H9 (cell line): ENCODE measurements around the gene PRRX2. TPM values are rescaled to one million over a fixed set of nuclear protein-coding genes. Genes with fewer than 3 reads are reported as not detected.

Source experiments
- DNase-seq: peaks from one replicate; pipeline ENCODE4 v3.0.0-alpha.2; 2017
- H2AFZ ChIP-seq: one replicate; pipeline ENCODE4 v1.6.1; 2013; ENCODE audit warnings: mild to moderate bottlenecking, low read length, control low read depth, moderate library complexity
- H2AK5ac ChIP-seq: 2 replicates; pipeline ENCODE4 v1.6.1; 2013; ENCODE audit warnings: low read length, control low read depth, mixed read lengths; ENCODE audit not compliant: insufficient read length
- H2BK120ac ChIP-seq: one replicate; pipeline ENCODE4 v1.6.1; 2013; ENCODE audit warnings: low read depth, mild to moderate bottlenecking, low read length, control low read depth, inconsistent platforms; ENCODE audit not compliant: poor library complexity, severe bottlenecking
- H2BK12ac ChIP-seq: 2 replicates; pipeline ENCODE4 v1.6.1; 2013; ENCODE audit warnings: low read length, control low read depth, mixed read lengths, low read depth; ENCODE audit not compliant: insufficient read length
- H2BK15ac ChIP-seq: 2 replicates; pipeline ENCODE4 v1.6.1; 2013; ENCODE audit warnings: low read depth, low read length, control low read depth
- H2BK20ac ChIP-seq: one replicate; pipeline ENCODE4 v1.6.1; 2013; ENCODE audit warnings: low read depth, mild to moderate bottlenecking, low read length, control low read depth, inconsistent platforms; ENCODE audit not compliant: poor library complexity, severe bottlenecking
- H2BK5ac ChIP-seq: 2 replicates; pipeline ENCODE4 v1.6.1; 2013; ENCODE audit warnings: low read length, control low read depth, mixed read lengths; ENCODE audit not compliant: insufficient read length
- H3K14ac ChIP-seq: 2 replicates; pipeline ENCODE4 v1.6.1; 2013; ENCODE audit warnings: low read length, control low read depth; ENCODE audit not compliant: insufficient read depth
- H3K18ac ChIP-seq: 2 replicates; pipeline ENCODE4 v1.6.1; 2013; ENCODE audit warnings: low read depth, mild to moderate bottlenecking, mixed read lengths, low read length, control low read depth; ENCODE audit not compliant: insufficient read length
- H3K23ac ChIP-seq: 2 replicates; pipeline ENCODE4 v1.6.1; 2013; ENCODE audit warnings: low read length, control low read depth, mixed read lengths, low read depth; ENCODE audit not compliant: insufficient read length
- H3K23me2 ChIP-seq: 2 replicates; pipeline ENCODE4 v1.6.1; 2013; ENCODE audit warnings: low read depth, mild to moderate bottlenecking, mixed read lengths, low read length, control low read depth; ENCODE audit not compliant: insufficient read length, poor library complexity, severe bottlenecking
- H3K27ac ChIP-seq: 2 replicates; pipeline ENCODE4 v1.5.1; 2013; ENCODE audit warnings: low read length, control low read depth, mixed read lengths, low read depth; ENCODE audit not compliant: insufficient read length
- H3K27me3 ChIP-seq: 2 replicates; pipeline ENCODE4 v1.6.1; 2013; ENCODE audit warnings: low read length, control low read depth, inconsistent platforms; ENCODE audit not compliant: insufficient read depth
- H3K4ac ChIP-seq: 2 replicates; pipeline ENCODE4 v1.6.1; 2013; ENCODE audit warnings: low read depth, mild to moderate bottlenecking, control low read depth, inconsistent platforms, low read length, moderate library complexity
- H3K4me1 ChIP-seq: 2 replicates; pipeline ENCODE4 v1.6.1; 2013; ENCODE audit warnings: low read length, control low read depth, inconsistent platforms; ENCODE audit not compliant: insufficient read depth
- H3K4me2 ChIP-seq: 2 replicates; pipeline ENCODE4 v1.6.1; 2013; ENCODE audit warnings: low read length, control low read depth, mixed read lengths; ENCODE audit not compliant: insufficient read length, insufficient read depth
- H3K56ac ChIP-seq: 2 replicates; pipeline ENCODE4 v1.6.1; 2013; ENCODE audit warnings: low read depth, mild to moderate bottlenecking, mixed read lengths, low read length, control low read depth; ENCODE audit not compliant: insufficient read length
- H3K79me1 ChIP-seq: 2 replicates; pipeline ENCODE4 v1.6.1; 2013; ENCODE audit warnings: low read depth, mild to moderate bottlenecking, moderate library complexity, low read length, control low read depth, inconsistent platforms; ENCODE audit not compliant: insufficient read depth, poor library complexity, severe bottlenecking
- H3K79me2 ChIP-seq: 2 replicates; pipeline ENCODE4 v1.6.1; 2013; ENCODE audit warnings: low read length, control low read depth, inconsistent platforms; ENCODE audit not compliant: insufficient read depth
- H3K9ac ChIP-seq: 2 replicates; pipeline ENCODE4 v1.6.1; 2013; ENCODE audit warnings: low read length, control low read depth, mixed read lengths; ENCODE audit not compliant: insufficient read length; ENCODE audit errors: extremely low read depth
- H3K9me3 ChIP-seq: one replicate; pipeline ENCODE4 v1.6.1; 2013; ENCODE audit warnings: low read depth, low read length, inconsistent platforms; ENCODE audit not compliant: control insufficient read depth
- H3T11ph ChIP-seq: one replicate; pipeline ENCODE4 v1.6.1; 2013; ENCODE audit warnings: mild to moderate bottlenecking, low read length, control low read depth, inconsistent platforms
- H4K20me1 ChIP-seq: one replicate; pipeline ENCODE4 v1.6.1; 2013; ENCODE audit not compliant: control insufficient read depth, insufficient read length, insufficient read depth
- H4K5ac ChIP-seq: 2 replicates; pipeline ENCODE4 v1.6.1; 2013; ENCODE audit warnings: low read depth, mild to moderate bottlenecking, mixed read lengths, low read length, control low read depth; ENCODE audit not compliant: insufficient read length
- H4K8ac ChIP-seq: replicated peaks from 2 replicates; pipeline ENCODE4 v1.6.1; 2013; ENCODE audit warnings: low read length, control low read depth, mixed read lengths, low read depth; ENCODE audit not compliant: insufficient read length
- H4K91ac ChIP-seq: 2 replicates; pipeline ENCODE4 v1.6.1; 2013; ENCODE audit warnings: low read depth, mild to moderate bottlenecking, moderate library complexity, mixed read lengths, low read length, control low read depth; ENCODE audit not compliant: insufficient read length
- H3K27ac Mint-ChIP-seq, 3 experiments: 2 replicates in 2 of 3; 3 replicates in 1 of 3; pipeline ENCODE4 v1.8.0; 2020 to 2021; ENCODE audit warnings: mixed read lengths in 3 of 3, mild to moderate bottlenecking in 1 of 3, moderate library complexity in 1 of 3
- H3K27me3 Mint-ChIP-seq: 2 replicates; pipeline ENCODE4 v1.8.0; 2021; ENCODE audit warnings: low read depth, mild to moderate bottlenecking, moderate library complexity, mixed read lengths
- H3K36me3 Mint-ChIP-seq, 3 experiments: 2 replicates in 2 of 3; 3 replicates in 1 of 3; pipeline ENCODE4 v1.8.0; 2020 to 2021; ENCODE audit warnings: low read depth in 3 of 3, mixed read lengths in 3 of 3; ENCODE audit not compliant: insufficient read depth in 1 of 3
- H3K4me1 Mint-ChIP-seq, 2 experiments: 2 replicates each; pipeline ENCODE4 v1.8.0; 2020; ENCODE audit warnings: mixed read lengths in 2 of 2
- H3K4me3 Mint-ChIP-seq, 2 experiments: 2 replicates in 1 of 2; 3 replicates in 1 of 2; pipeline ENCODE4 v1.8.0; 2020 to 2021; ENCODE audit warnings: mild to moderate bottlenecking in 2 of 2, mixed read lengths in 2 of 2, moderate library complexity in 1 of 2
- H3K9me3 Mint-ChIP-seq, 2 experiments: 2 replicates in 1 of 2; 3 replicates in 1 of 2; pipeline ENCODE4 v1.8.0; 2020; ENCODE audit warnings: mild to moderate bottlenecking in 2 of 2, mixed read lengths in 2 of 2, moderate library complexity in 1 of 2
- CTCF ChIP-seq: fragments of 200-600 bp; sonication (generic); conservative IDR thresholded peaks from 3 replicates; pipeline ENCODE4 v1.8.0; 2021; ENCODE audit warnings: antibody characterized with exemption, mild to moderate bottlenecking
- WGBS: extraction: QIAGEN DNeasy Blood & Tissue Kit; methylation state at CpG from one replicate; pipeline ENCODE4 v1.1.7; 2013; ENCODE audit warnings: missing lambda C conversion rate, low lambda C conversion rate, mixed read lengths; ENCODE audit not compliant: insufficient read length; ENCODE audit errors: extremely low coverage; 5-methylcytosine and 5-hydroxymethylcytosine counted together
- total RNA-seq: library from RNA; stranded (reverse); gene quantifications from 2 replicates; pipeline ENCODE4 v1.2.1, GENCODE V29; 2021

Gene PRRX2
- total RNA-seq, 1 experiment from 2014 or later, result 3.9 TPM

DNA sequence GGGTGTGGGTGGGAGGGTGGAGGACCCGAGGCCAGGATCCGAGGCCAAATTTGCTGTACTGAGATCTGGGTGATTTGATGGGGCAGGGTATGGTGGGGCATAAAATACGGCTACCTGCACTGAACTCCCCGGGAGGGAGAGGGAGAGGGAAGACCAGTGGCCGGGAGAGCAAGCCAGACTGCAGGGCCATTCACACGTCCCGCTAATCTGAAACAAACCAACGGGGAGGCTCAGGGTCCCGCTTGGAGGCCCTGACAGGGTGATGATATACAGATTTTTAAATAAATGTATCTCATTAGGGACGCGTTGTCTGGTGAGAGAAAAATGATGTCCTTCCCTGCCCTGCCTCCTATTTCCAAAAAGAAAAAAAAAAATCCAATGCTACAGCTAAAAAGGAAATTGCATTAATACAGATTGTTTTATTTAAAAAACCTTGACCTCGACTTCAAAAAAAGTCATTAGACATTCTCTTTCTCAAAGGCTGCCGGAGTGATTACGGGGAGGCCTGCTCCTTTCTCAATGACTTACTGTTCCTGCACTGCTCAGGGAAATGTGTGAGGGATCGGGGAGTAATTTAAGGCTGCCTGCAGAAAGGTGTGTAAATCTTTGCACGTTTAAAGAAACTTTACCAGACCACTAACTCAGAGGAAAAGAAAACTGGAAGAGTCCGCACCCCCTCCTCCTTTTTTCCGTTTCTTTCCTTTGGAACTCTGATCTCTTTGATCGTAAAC is 11.5 kb upstream of the PRRX2 start:
- no peak for TF ChIP-seq CTCF
- Histone ChIP-seq H3K9me3 (no peaks in the 10 kb centered on the region), H3K4me1 (no peaks in the 10 kb centered on the region), H3K4ac (no peak overlapping the region), H3K4me2 (no peak overlapping the region), H4K5ac (no peak overlapping the region), H2AFZ (no peak overlapping the region), H4K91ac (no peak overlapping the region), H4K8ac (no peak overlapping the region), H2BK15ac (no peak overlapping the region), H3K79me1 (no peaks in the 10 kb centered on the region), H3K79me2 (no peaks in the 10 kb centered on the region), H2BK20ac (no peak overlapping the region), H3K23me2 (no peaks in the 10 kb centered on the region), H3K27me3 (no peaks in the 10 kb centered on the region), H3K27ac (no peak overlapping the region), H4K20me1 (no peaks in the 10 kb centered on the region), H2BK12ac (no peak overlapping the region), H3K14ac (no peak overlapping the region), H3K56ac (no peak overlapping the region), H2BK5ac (no peak overlapping the region), H2BK120ac (no peak overlapping the region), H3K23ac (no peak overlapping the region), H3K18ac (no peak overlapping the region), H3T11ph (no peak overlapping the region), H2AK5ac (no peak overlapping the region), H3K9ac (no peak overlapping the region)
- no peaks in the 10 kb centered on the region for H3K36me3 Mint-ChIP-seq
- H3K27ac Mint-ChIP-seq, result no peak overlapping the region
- no peak overlapping the region for H3K4me3 Mint-ChIP-seq
- no CpG with 5 or more reads among the region's 19 CpGs for WGBS
- H3K4me1 Mint-ChIP-seq, result peaks cover 0 to 7% of the 10 kb centered on the region in 2 experiments; a peak in 1 of 4 replicates
- H3K27me3 Mint-ChIP-seq, result peaks cover 20% of the 10 kb centered on the region
- DNase-seq, result no peak
- H3K9me3 Mint-ChIP-seq, result no peaks in the 10 kb centered on the region
